H9 (cell line): ENCODE measurements around the gene TTR. TPM values are rescaled to one million over a fixed set of nuclear protein-coding genes. Genes with fewer than 3 reads are reported as not detected.

ENCODE experiments used
- DNase-seq: peaks from one replicate; pipeline ENCODE4 v3.0.0-alpha.2; 2017
- H2AFZ ChIP-seq: one replicate; pipeline ENCODE4 v1.6.1; 2013; ENCODE audit warnings: mild to moderate bottlenecking, low read length, control low read depth, moderate library complexity
- H2AK5ac ChIP-seq: 2 replicates; pipeline ENCODE4 v1.6.1; 2013; ENCODE audit warnings: low read length, control low read depth, mixed read lengths; ENCODE audit not compliant: insufficient read length
- H2BK120ac ChIP-seq: one replicate; pipeline ENCODE4 v1.6.1; 2013; ENCODE audit warnings: low read depth, mild to moderate bottlenecking, low read length, control low read depth, inconsistent platforms; ENCODE audit not compliant: poor library complexity, severe bottlenecking
- H2BK12ac ChIP-seq: 2 replicates; pipeline ENCODE4 v1.6.1; 2013; ENCODE audit warnings: low read length, control low read depth, mixed read lengths, low read depth; ENCODE audit not compliant: insufficient read length
- H2BK15ac ChIP-seq: 2 replicates; pipeline ENCODE4 v1.6.1; 2013; ENCODE audit warnings: low read depth, low read length, control low read depth
- H2BK20ac ChIP-seq: one replicate; pipeline ENCODE4 v1.6.1; 2013; ENCODE audit warnings: low read depth, mild to moderate bottlenecking, low read length, control low read depth, inconsistent platforms; ENCODE audit not compliant: poor library complexity, severe bottlenecking
- H2BK5ac ChIP-seq: 2 replicates; pipeline ENCODE4 v1.6.1; 2013; ENCODE audit warnings: low read length, control low read depth, mixed read lengths; ENCODE audit not compliant: insufficient read length
- H3K14ac ChIP-seq: 2 replicates; pipeline ENCODE4 v1.6.1; 2013; ENCODE audit warnings: low read length, control low read depth; ENCODE audit not compliant: insufficient read depth
- H3K18ac ChIP-seq: 2 replicates; pipeline ENCODE4 v1.6.1; 2013; ENCODE audit warnings: low read depth, mild to moderate bottlenecking, mixed read lengths, low read length, control low read depth; ENCODE audit not compliant: insufficient read length
- H3K23ac ChIP-seq: 2 replicates; pipeline ENCODE4 v1.6.1; 2013; ENCODE audit warnings: low read length, control low read depth, mixed read lengths, low read depth; ENCODE audit not compliant: insufficient read length
- H3K23me2 ChIP-seq: 2 replicates; pipeline ENCODE4 v1.6.1; 2013; ENCODE audit warnings: low read depth, mild to moderate bottlenecking, mixed read lengths, low read length, control low read depth; ENCODE audit not compliant: insufficient read length, poor library complexity, severe bottlenecking
- H3K27ac ChIP-seq: 2 replicates; pipeline ENCODE4 v1.5.1; 2013; ENCODE audit warnings: low read length, control low read depth, mixed read lengths, low read depth; ENCODE audit not compliant: insufficient read length
- H3K27me3 ChIP-seq: 2 replicates; pipeline ENCODE4 v1.6.1; 2013; ENCODE audit warnings: low read length, control low read depth, inconsistent platforms; ENCODE audit not compliant: insufficient read depth
- H3K4ac ChIP-seq: 2 replicates; pipeline ENCODE4 v1.6.1; 2013; ENCODE audit warnings: low read depth, mild to moderate bottlenecking, control low read depth, inconsistent platforms, low read length, moderate library complexity
- H3K4me1 ChIP-seq: 2 replicates; pipeline ENCODE4 v1.6.1; 2013; ENCODE audit warnings: low read length, control low read depth, inconsistent platforms; ENCODE audit not compliant: insufficient read depth
- H3K4me2 ChIP-seq: 2 replicates; pipeline ENCODE4 v1.6.1; 2013; ENCODE audit warnings: low read length, control low read depth, mixed read lengths; ENCODE audit not compliant: insufficient read length, insufficient read depth
- H3K56ac ChIP-seq: 2 replicates; pipeline ENCODE4 v1.6.1; 2013; ENCODE audit warnings: low read depth, mild to moderate bottlenecking, mixed read lengths, low read length, control low read depth; ENCODE audit not compliant: insufficient read length
- H3K79me1 ChIP-seq: 2 replicates; pipeline ENCODE4 v1.6.1; 2013; ENCODE audit warnings: low read depth, mild to moderate bottlenecking, moderate library complexity, low read length, control low read depth, inconsistent platforms; ENCODE audit not compliant: insufficient read depth, poor library complexity, severe bottlenecking
- H3K79me2 ChIP-seq: 2 replicates; pipeline ENCODE4 v1.6.1; 2013; ENCODE audit warnings: low read length, control low read depth, inconsistent platforms; ENCODE audit not compliant: insufficient read depth
- H3K9ac ChIP-seq: 2 replicates; pipeline ENCODE4 v1.6.1; 2013; ENCODE audit warnings: low read length, control low read depth, mixed read lengths; ENCODE audit not compliant: insufficient read length; ENCODE audit errors: extremely low read depth
- H3K9me3 ChIP-seq: one replicate; pipeline ENCODE4 v1.6.1; 2013; ENCODE audit warnings: low read depth, low read length, inconsistent platforms; ENCODE audit not compliant: control insufficient read depth
- H3T11ph ChIP-seq: one replicate; pipeline ENCODE4 v1.6.1; 2013; ENCODE audit warnings: mild to moderate bottlenecking, low read length, control low read depth, inconsistent platforms
- H4K20me1 ChIP-seq: one replicate; pipeline ENCODE4 v1.6.1; 2013; ENCODE audit not compliant: control insufficient read depth, insufficient read length, insufficient read depth
- H4K5ac ChIP-seq: 2 replicates; pipeline ENCODE4 v1.6.1; 2013; ENCODE audit warnings: low read depth, mild to moderate bottlenecking, mixed read lengths, low read length, control low read depth; ENCODE audit not compliant: insufficient read length
- H4K8ac ChIP-seq: replicated peaks from 2 replicates; pipeline ENCODE4 v1.6.1; 2013; ENCODE audit warnings: low read length, control low read depth, mixed read lengths, low read depth; ENCODE audit not compliant: insufficient read length
- H4K91ac ChIP-seq: 2 replicates; pipeline ENCODE4 v1.6.1; 2013; ENCODE audit warnings: low read depth, mild to moderate bottlenecking, moderate library complexity, mixed read lengths, low read length, control low read depth; ENCODE audit not compliant: insufficient read length
- H3K27ac Mint-ChIP-seq, 3 experiments: 2 replicates in 2 of 3; 3 replicates in 1 of 3; pipeline ENCODE4 v1.8.0; 2020 to 2021; ENCODE audit warnings: mixed read lengths in 3 of 3, mild to moderate bottlenecking in 1 of 3, moderate library complexity in 1 of 3
- H3K27me3 Mint-ChIP-seq: 2 replicates; pipeline ENCODE4 v1.8.0; 2021; ENCODE audit warnings: low read depth, mild to moderate bottlenecking, moderate library complexity, mixed read lengths
- H3K36me3 Mint-ChIP-seq, 3 experiments: 2 replicates in 2 of 3; 3 replicates in 1 of 3; pipeline ENCODE4 v1.8.0; 2020 to 2021; ENCODE audit warnings: low read depth in 3 of 3, mixed read lengths in 3 of 3; ENCODE audit not compliant: insufficient read depth in 1 of 3
- H3K4me1 Mint-ChIP-seq, 2 experiments: 2 replicates each; pipeline ENCODE4 v1.8.0; 2020; ENCODE audit warnings: mixed read lengths in 2 of 2
- H3K4me3 Mint-ChIP-seq, 2 experiments: 2 replicates in 1 of 2; 3 replicates in 1 of 2; pipeline ENCODE4 v1.8.0; 2020 to 2021; ENCODE audit warnings: mild to moderate bottlenecking in 2 of 2, mixed read lengths in 2 of 2, moderate library complexity in 1 of 2
- H3K9me3 Mint-ChIP-seq, 2 experiments: 2 replicates in 1 of 2; 3 replicates in 1 of 2; pipeline ENCODE4 v1.8.0; 2020; ENCODE audit warnings: mild to moderate bottlenecking in 2 of 2, mixed read lengths in 2 of 2, moderate library complexity in 1 of 2
- WGBS: extraction: QIAGEN DNeasy Blood & Tissue Kit; methylation state at CpG from one replicate; pipeline ENCODE4 v1.1.7; 2013; ENCODE audit warnings: missing lambda C conversion rate, low lambda C conversion rate, mixed read lengths; ENCODE audit not compliant: insufficient read length; ENCODE audit errors: extremely low coverage; 5-methylcytosine and 5-hydroxymethylcytosine counted together
- total RNA-seq: library from RNA; stranded (reverse); gene quantifications from 2 replicates; pipeline ENCODE4 v1.2.1, GENCODE V29; 2021
- TF ChIP-seq, protein P1 (sequence below): fragments of 200-600 bp; sonication (generic); conservative IDR thresholded peaks from 3 replicates; pipeline ENCODE4 v1.8.0; 2021; ENCODE audit warnings: antibody characterized with exemption, mild to moderate bottlenecking

The TTR gene
- total RNA-seq, 1 experiment from 2014 or later, result not detected

DNA sequence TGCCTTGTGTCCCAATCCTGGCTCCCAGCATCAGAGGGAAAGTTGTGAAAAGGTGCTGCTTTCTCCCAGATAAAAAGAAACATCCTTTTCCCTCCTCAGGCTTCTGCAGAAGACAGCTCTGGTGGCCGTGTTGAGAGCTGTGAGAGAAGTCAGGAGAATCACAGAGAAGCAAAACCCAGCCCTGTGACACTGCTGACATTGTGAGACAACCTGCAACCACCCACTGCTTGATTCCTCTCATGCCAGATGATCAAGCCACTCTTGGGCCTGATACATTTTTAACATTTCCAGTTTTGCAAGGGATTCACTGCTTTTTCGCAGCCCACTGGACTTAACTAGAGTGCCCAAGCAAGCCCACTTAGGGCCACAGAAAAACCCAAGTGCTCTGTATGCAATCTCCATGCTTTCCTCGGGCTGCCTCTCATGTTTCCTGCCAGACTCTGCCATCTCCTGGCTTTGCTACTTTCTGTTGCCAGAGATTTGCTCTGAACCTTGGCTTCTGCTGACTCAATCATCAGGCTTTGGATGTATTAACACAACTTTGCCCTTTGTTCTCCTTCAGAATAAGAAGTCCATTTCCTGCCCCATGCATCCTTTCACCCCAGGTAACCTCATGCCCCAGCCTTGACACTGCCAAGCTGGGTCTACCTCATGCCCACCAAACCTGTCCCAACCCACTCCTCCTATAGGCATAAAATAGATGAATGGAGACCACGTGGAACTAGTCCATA is 24.9 kb upstream of the TTR start:
- H2BK15ac ChIP-seq, result no peak overlapping the region
- DNase-seq, result no peak
- H3K4me2 ChIP-seq, result no peak overlapping the region
- no peak overlapping the region for H3K18ac ChIP-seq
- H3K27me3 ChIP-seq, result no peaks in the 10 kb centered on the region
- H3K9me3 Mint-ChIP-seq, result no peaks in the 10 kb centered on the region; a peak in 1 of 5 replicates
- no peaks in the 10 kb centered on the region for H4K20me1 ChIP-seq
- H3K4me1 Mint-ChIP-seq, result peaks cover 4 to 13% of the 10 kb centered on the region in 2 experiments
- H3T11ph ChIP-seq, result no peak overlapping the region
- H3K36me3 Mint-ChIP-seq, result no peaks in the 10 kb centered on the region
- no peak overlapping the region for H3K9ac ChIP-seq
- no peak overlapping the region for H3K4ac ChIP-seq
- H3K56ac ChIP-seq, result no peak overlapping the region
- H3K27ac ChIP-seq, result no peak overlapping the region
- no peak overlapping the region for H4K8ac ChIP-seq
- H3K23me2 ChIP-seq, result no peaks in the 10 kb centered on the region
- no peak overlapping the region for H2AFZ ChIP-seq
- H2BK5ac ChIP-seq, result no peak overlapping the region
- H4K91ac ChIP-seq, result no peak overlapping the region
- no peak overlapping the region for H2BK20ac ChIP-seq
- H4K5ac ChIP-seq, result no peak overlapping the region
- H3K27me3 Mint-ChIP-seq, result peaks cover 2% of the 10 kb centered on the region
- no CpG with 5 or more reads among the region's 4 CpGs for WGBS
- H3K79me2 ChIP-seq, result no peaks in the 10 kb centered on the region
- no peak overlapping the region for H3K4me3 Mint-ChIP-seq
- TF ChIP-seq, protein P1, sequence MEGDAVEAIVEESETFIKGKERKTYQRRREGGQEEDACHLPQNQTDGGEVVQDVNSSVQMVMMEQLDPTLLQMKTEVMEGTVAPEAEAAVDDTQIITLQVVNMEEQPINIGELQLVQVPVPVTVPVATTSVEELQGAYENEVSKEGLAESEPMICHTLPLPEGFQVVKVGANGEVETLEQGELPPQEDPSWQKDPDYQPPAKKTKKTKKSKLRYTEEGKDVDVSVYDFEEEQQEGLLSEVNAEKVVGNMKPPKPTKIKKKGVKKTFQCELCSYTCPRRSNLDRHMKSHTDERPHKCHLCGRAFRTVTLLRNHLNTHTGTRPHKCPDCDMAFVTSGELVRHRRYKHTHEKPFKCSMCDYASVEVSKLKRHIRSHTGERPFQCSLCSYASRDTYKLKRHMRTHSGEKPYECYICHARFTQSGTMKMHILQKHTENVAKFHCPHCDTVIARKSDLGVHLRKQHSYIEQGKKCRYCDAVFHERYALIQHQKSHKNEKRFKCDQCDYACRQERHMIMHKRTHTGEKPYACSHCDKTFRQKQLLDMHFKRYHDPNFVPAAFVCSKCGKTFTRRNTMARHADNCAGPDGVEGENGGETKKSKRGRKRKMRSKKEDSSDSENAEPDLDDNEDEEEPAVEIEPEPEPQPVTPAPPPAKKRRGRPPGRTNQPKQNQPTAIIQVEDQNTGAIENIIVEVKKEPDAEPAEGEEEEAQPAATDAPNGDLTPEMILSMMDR, result no peak
- H3K27ac Mint-ChIP-seq, result no peak overlapping the region
- no peak overlapping the region for H2BK120ac ChIP-seq
- no peak overlapping the region for H3K23ac ChIP-seq
- no peak overlapping the region for H2BK12ac ChIP-seq
- H3K79me1 ChIP-seq, result no peaks in the 10 kb centered on the region
- H3K14ac ChIP-seq, result no peak overlapping the region
- no peaks in the 10 kb centered on the region for H3K9me3 ChIP-seq
- no peaks in the 10 kb centered on the region for H3K4me1 ChIP-seq
- no peak overlapping the region for H2AK5ac ChIP-seq
